Esophagus squamous epithelium (tissue), 5 donors: ENCODE results near the gene RCOR1. TPM values are rescaled to one million over a fixed set of nuclear protein-coding genes. Genes with fewer than 3 reads are reported as not detected.
A peak's percentile ranks its signal among the peaks of the same experiment; 100 is the strongest.

Source experiments
- DNase-seq: peaks from one replicate; lab custom pipeline; 2025; lab: John Stamatoyannopoulos, UW
- H3K27ac ChIP-seq, 4 donors: fragments of 200-600 bp; sonication (generic); one replicate each; pipeline ENCODE4 v1.5.1; 2016 to 2019; ENCODE audit warnings: mild to moderate bottlenecking in 1 of 4
- H3K27me3 ChIP-seq, 4 donors: fragments of 200-600 bp; sonication (generic); 1 replicate in 3 of 4; 2 replicates in 1 of 4; pipeline versions ENCODE4 v1.5.1 to v1.6.0; 2017 to 2021; ENCODE audit warnings: antibody characterized with exemption in 1 of 4
- H3K36me3 ChIP-seq, 3 donors: fragments of 200-600 bp; sonication (generic); one replicate each; pipeline ENCODE4 v1.5.1; 2016 to 2019
- H3K4me1 ChIP-seq, 3 donors: fragments of 200-600 bp; sonication (generic); one replicate each; pipeline ENCODE4 v1.5.1; 2017 to 2019
- H3K4me3 ChIP-seq, 4 donors: fragments of 200-600 bp; sonication (generic); 1 replicate in 3 of 4; 2 replicates in 1 of 4; pipeline ENCODE4 v1.5.1; 2016 to 2019; ENCODE audit warnings: mild to moderate bottlenecking in 2 of 4, moderate library complexity in 1 of 4
- H3K9me3 ChIP-seq, 3 donors: fragments of 200-600 bp; sonication (generic); one replicate each; pipeline ENCODE4 v1.5.1; 2016 to 2019
- CTCF ChIP-seq, 6 experiments: fragments of 450-650 bp in 4 of 6; fragments of 200-600 bp in 2 of 6; sonication (generic) in 2 of 6; IDR thresholded peaks; one replicate each; pipeline ENCODE4 v1.5.1; 2016 to 2019; ENCODE audit warnings: antibody characterized with exemption in 6 of 6, mild to moderate bottlenecking in 4 of 6, moderate library complexity in 4 of 6
- POLR2A ChIP-seq, 4 donors: fragments of 450-650 bp; IDR thresholded peaks; one replicate each; pipeline ENCODE4 v1.6.1; 2017; ENCODE audit warnings: antibody characterized with exemption in 4 of 4, mild to moderate bottlenecking in 4 of 4, moderate library complexity in 3 of 4
- WGBS, 2 donors: methylation state at CpG; one replicate each; pipeline ENCODE4 v1.1.5; 2018; 5-methylcytosine and 5-hydroxymethylcytosine counted together
- intact Hi-C: fragments of 100-400 bp; cut with DNase I; formaldehyde crosslinking; loops from one replicate; pipeline ENCODE4 v1.15.0; 2022
- small RNA-seq, 4 donors: library from RNA; depleted of rRNA; stranded (forward); fragments of <200 nt; gene quantifications; one replicate each; pipeline ENCODE3, GENCODE V24; 2016
- total RNA-seq, 4 donors: library from RNA; depleted of rRNA; stranded (reverse); fragments of >200 nt; gene quantifications; one replicate each; pipeline ENCODE4 v1.1.0, GENCODE V29; 2016
- donor health status: DM: yes; HTN: yes; CAD: no.

RCOR1 gene
- total RNA-seq, 4 donors from 2014 or later, result 25.6 to 56.9 (median 35.2) TPM

DNA sequence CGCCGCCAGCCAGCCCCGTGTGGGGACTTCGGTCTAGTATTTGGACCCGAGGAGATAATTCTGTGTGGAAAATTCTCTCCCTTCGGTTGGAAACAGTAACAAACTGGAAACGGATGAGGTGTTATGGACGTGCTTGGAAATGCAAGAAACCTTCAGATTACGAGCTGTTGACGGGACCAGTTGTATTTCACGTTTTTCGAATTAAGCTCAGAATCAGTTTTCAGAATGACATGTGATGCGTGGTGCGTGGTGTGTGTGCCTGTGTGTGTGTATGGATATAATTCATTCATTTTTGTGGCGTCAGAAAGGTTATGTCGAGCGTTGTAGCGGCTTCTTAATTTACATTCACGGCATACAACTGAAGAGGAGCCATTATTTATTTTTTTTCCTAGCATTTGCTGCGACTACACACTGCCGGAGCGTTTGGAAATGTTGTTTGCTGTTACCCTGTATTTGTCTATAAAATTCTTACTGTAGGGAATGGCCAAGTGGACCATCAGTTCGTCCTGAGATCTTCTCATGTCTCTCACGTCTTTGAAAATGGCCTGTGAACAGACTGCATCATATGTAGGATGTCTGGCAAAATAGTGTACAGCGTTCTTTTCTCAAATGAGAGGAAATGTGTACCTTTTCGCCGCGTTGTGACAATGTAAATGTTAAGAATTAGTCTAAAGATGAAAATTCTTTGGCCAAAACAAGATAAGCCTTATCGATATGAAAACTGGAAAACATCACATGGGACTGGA lies 186.1 kb downstream of the RCOR1 start:
- no peaks in the 10 kb centered on the region for H3K9me3 ChIP-seq
- peaks cover 9 to 55% (median 17%) of the 10 kb centered on the region in 3 donors for H3K4me1 ChIP-seq
- H3K27ac ChIP-seq, result peak overlapping the region; percentile 72 to 93 (median 90)
- TF ChIP-seq POLR2A (IDR thresholded peaks at IDR 0.05) (no peak), CTCF (IDR thresholded peaks at IDR 0.05) (no peak)
- 10 to 14% methylated on average over 21 to 25 of the region's 29 CpGs for WGBS, 2 donors
- no peaks in the 10 kb centered on the region for H3K36me3 ChIP-seq
- no peak for DNase-seq
- no peaks in the 10 kb centered on the region for H3K27me3 ChIP-seq
- H3K4me3 ChIP-seq, result peak overlapping the region; percentile 64 to 99 (median 96)
- intact Hi-C loops, result no loop called here

GRCh38 chr14:102779084-102779462 lies 186.6 kb downstream of the RCOR1 start:
- Histone ChIP-seq H3K27ac (peak overlapping the region in 2 of 4 donors; percentile 72 to 93), H3K4me3 (peak overlapping the region in 3 of 4 donors; percentile 95 to 99 (median 96)), H3K4me1 (peaks cover 9 to 55% (median 17%) of the 10 kb centered on the region in 3 donors), H3K36me3 (no peaks in the 10 kb centered on the region), H3K27me3 (no peaks in the 10 kb centered on the region), H3K9me3 (no peaks in the 10 kb centered on the region)
- intact Hi-C loops, result no loop called here
- TF ChIP-seq POLR2A (IDR thresholded peaks at IDR 0.05) (no peak), CTCF (IDR thresholded peaks at IDR 0.05) (no peak)
- no peak for DNase-seq
- WGBS, 2 donors, result 36 to 38% methylated on average over 4 of the region's 4 CpGs

DNA sequence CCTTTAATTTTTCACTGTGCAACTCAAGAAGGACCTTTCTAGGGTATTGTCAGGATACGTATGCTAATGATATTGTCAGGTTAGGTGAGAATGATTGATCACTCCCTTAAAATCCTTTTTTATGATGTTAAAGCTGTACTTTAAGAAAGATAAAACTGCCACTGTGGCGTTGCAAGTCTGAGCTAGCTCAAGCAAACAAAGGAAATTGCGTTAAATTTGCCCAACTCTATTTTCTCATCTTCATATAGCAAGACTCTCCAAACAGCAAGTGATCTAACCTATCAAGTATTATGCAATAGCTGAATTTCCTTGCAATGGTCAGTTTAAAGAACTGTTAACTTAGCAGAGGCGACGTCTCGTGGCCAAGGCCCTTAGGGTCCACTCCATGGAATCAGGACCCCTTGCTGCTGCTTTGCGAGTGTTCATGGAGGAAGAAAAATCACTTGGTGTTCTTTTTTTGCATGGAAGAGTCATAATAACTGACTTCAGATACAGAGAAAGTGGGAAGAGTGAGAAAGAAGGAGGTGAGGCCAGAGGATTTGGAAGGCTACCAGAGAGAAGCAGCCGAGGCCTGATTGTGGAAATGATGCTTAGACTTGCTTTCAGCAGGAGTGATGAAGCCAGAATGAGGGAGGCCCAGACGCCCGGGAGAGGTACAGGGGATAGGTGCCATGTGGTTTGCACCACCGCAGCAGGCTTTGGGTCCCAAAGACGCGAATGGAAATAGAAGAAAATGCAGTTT lies 187.3 kb downstream of the RCOR1 start:
- Histone ChIP-seq H3K4me3 (peak overlapping the region in 1 of 4 donors; percentile 2), H3K36me3 (no peaks in the 10 kb centered on the region), H3K9me3 (no peaks in the 10 kb centered on the region), H3K27ac (no peak overlapping the region), H3K27me3 (no peaks in the 10 kb centered on the region), H3K4me1 (peaks cover 9 to 53% (median 17%) of the 10 kb centered on the region in 3 donors)
- intact Hi-C loops, result no loop called here
- WGBS, 2 donors, result 38 to 46% methylated on average over 13 of the region's 13 CpGs
- DNase-seq, result no peak
- TF ChIP-seq CTCF (IDR thresholded peaks at IDR 0.05), result no peak
- TF ChIP-seq POLR2A (IDR thresholded peaks at IDR 0.05), result no peak

Small RNAs within 50 kb of the gene (small RNA-seq; reads per million reads assigned to genes)
- gene RF00019, result 0 reads per million in 4 donors
- gene RN7SL546P, result 0 reads per million in 4 donors

Other genes starting within 250 kb of the RCOR1 start
- 10 to 100 TPM; 23.2 to 42.4 (median 38.0) TPM for gene CINP, start 229.8 kb upstream of the RCOR1 start, total RNA-seq
- 10 to 100 TPM in 3 of 4 donors, 1 to 10 TPM in 1; 5.4 to 18.1 (median 12.9) TPM for gene TECPR2, start 229.7 kb upstream of the RCOR1 start, total RNA-seq
- gene ANKRD9, start 82.9 kb upstream of the RCOR1 start, total RNA-seq, result 10 to 100 TPM; 20.0 to 39.0 (median 30.2) TPM
- gene TRAF3, start 184.8 kb downstream of the RCOR1 start, total RNA-seq, result 10 to 100 TPM; 11.2 to 19.3 (median 13.2) TPM